ENCODE measurements around the gene WEE2.

GRCh38 chr7:141744131-141744530 lies 36.0 kb downstream of the WEE2 start:
- no peak for TF ChIP-seq CTCF (IDR thresholded peaks at IDR 0.05)
- TF ChIP-seq POLR2A (IDR thresholded peaks at IDR 0.05): no peak

All from uterus (tissue), 2 donors.